GM21717 (cell line): Measurements from ENCODE around the gene KCNJ10.

Source experiments
- ATAC-seq: cut with Tn5 transposase; IDR thresholded peaks from one replicate; pipeline ENCODE4 v1.9.1; 2021; ENCODE audit warnings: mild to moderate bottlenecking, moderate library complexity; ENCODE audit not compliant: unreplicated experiment

KCNJ10 gene

DNA sequence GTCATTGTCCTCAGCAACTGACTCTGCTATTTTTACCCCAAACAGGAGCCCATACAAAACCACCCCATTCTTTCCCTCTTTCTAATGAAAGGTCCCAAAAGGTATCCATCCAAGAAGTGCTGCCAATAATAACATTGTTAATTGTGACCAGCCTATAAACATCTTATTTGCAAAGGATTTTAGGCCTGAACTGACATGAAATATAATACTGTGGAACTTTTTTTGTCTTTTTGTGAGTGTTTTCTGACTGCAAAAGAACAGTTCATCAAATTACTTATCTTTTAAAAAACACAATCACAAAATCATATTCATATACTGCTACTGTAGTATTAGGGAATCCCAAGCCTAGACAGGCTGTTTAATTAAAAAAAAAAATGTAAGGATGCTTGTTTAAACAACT is 41.5 kb downstream of the KCNJ10 start:
- ATAC-seq, result no peak

DNA sequence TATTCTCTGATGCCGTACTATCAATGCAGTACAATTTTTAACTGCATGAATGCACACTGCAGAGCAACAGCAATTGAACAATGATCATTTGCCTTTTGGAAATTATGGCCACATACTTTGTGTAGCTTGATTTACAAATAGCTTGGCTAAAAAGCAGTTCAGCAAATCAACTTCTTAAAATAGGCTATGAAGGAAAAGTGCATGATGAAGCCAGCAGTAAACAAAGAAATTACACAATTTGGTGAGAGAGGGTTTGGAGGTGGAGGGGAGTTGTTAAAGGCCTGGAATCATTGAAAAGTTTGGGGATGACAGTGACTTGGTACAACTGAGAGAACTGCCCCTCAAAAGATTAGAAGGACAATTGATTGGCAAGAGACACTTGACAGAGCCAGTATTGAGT is 44.6 kb downstream of the KCNJ10 start:
- no peak for ATAC-seq

DNA sequence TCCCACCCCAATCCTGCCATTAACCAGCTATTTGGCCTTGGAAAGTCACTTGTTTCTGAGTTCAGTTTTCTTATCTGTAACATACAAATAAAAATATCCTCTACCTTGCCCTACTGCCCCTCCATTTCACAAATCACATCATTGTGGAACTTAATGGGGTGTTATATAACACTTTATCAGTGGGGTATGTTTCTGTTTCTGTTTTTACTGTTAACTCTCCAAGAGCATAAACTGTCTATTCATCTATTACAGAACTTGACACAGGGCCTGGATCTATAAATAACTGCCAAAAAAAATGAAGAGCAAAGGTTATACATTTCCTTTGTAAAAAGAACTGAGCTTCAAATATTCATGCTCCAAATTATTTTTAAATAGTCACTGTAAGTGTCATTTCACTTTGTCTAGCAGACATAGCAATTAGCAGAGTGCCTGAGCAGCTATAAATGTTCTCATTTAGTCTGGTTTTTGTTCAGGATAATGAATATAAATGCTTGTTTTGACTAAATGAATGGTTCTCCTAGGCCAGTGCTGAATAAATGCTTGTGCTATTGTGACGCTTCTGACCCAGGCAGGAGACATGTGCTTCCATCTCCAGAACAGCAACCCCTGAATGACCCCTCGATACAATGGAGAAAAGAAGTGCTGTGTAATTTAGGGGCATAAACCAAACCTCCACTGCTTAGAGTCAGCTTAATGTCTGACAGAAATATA is 45.6 kb downstream of the KCNJ10 start:
- no peak for ATAC-seq

DNA sequence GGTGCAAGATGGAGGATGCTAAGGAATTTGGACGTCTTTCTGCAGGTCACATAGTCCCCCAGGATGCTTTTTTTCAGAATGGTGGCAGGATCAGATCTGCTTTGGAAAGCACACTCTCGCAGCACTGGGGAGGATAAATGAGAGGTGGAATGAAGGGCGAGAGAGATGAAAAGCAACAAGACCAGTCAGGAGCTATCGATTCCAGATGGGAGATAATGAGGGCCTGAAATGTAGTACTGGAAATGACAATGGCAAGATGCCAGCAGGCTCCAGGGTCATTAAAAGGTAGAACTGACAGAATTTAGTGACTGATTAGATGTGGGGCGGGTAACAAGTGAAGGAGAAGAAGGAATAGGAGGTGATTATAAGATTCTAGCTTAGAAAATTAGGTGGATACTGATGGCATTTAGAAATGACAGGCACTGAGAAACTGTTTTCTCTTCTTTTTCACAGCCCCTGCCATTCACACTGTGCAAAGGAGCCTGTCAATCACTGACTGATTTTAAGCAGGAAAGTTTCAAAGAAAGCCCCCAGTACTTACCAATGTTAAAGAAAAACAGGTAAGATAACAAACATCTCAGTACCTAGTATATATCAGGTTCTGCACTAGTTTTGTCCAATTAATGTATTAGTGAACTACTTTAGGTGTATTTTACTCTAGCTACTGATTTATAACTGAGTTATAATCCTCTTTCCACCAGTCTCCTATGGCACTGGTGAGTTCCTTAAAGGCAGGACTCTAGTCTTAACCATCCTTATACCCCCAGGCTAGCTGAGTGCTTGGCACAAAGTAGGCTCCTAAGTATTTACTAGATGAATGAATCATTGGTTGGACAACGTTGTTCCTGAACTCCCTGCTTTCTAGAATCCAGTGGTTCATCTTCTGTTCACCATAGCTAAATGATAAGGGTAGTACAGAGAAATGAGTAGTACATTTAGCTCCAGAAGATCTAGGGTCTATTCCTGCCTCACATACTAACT is 47.3 kb downstream of the KCNJ10 start:
- no peak for ATAC-seq

DNA sequence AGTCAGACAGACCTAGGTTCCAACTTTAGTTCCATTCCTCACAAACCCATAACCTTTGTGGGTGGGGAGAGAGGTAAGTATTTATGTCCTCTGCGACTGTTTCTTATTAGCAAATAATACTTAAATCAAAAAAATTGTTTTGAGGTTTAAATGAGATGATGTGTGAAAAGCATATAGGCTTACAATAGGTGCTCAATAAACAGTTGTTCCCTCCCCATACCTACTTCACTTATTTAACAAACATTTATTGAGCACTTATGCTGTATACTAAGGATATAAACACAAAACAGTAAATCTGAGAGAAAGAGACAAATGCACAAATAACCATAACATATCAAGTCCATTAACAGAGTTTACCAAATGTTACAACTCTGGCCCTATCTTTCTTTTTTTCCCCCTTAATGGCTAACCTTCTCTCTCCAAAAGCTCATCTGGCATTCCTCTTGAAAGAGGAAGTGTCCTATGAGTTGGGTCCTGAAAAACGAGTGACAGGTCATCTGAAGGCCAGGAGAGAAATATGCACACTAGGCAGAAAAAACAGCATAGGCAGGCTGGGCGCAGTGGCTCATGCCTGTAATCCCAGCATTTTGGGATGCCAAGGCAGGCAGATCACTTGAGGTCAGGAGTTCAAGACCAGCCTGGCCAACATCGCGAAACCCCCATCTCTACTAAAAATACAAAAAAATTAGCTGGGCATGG is 48.4 kb downstream of the KCNJ10 start:
- no peak for ATAC-seq

DNA sequence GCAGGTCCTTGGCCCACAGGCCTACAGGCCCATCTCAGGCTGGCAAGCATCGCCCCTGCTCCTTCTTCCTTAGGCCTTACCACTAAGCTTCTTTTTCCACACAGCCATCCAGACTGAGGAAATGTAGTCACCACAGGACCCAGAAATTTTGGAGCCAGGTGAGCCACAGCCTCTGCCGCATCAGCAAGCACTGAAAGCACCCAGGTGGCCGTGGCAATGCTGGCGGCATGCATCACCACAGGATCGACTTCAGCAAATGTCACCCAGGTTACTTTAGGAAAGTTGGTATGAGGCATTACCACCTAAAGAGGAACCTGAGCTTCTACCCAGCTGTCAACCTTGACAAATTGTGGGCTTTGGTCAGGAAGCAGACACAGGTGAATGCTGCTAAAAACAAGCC is 49.8 kb downstream of the KCNJ10 start:
- ATAC-seq, result no peak

DNA sequence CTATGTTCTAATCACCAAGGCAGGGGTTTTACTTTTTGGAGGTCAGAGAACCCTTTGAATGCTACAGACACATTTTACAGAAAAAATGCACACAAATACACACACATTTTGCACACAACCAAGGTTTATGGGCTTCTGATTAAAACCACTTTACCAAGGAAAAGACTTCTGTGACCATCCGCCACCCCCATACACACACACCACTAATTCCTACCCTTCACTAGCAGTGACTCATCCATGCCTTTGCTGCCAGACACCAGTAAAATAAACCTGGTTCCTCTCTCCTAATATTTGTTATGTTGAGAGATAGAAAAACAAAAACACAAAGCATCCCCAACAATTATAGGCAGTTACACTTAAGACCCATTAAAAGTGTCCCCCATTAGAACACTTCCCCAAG is 51.1 kb downstream of the KCNJ10 start:
- ATAC-seq, result no peak

DNA sequence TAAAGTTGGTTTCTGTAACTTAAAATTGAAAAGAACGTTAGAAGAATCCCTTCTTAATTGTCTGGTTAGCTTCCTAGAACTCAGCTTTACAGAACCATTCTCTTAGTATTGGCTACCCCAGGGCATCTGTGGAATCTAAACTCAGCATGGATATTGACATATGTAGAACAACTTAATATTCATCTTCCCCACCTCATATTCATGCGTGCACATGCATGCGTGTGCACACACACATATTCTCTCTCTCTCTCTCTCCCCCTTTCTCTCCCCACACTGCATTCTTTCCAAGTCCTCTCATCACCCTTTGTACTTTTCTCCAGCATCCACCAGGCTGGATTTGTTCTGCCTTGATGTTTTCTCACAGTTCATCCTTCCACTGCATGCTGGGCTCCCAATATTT is 51.6 kb downstream of the KCNJ10 start:
- no peak for ATAC-seq

DNA sequence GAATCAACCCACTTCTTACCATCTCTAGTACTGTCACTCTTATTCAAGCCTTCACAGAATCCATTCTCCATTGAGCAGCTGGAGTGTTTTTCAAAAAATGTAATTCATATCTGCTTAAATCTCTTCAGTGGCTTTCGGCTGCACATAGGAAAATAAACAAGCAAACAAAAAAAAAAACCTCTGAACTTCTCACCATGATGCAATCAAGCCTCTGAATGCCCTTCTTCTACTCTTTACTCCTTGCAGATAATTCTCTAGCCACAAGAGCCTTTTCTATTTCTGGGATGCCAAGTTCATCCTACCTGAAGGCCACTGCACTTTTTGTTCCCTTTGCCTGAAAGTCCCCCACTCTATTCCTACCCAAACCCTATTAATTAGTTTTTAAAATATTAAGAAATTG is 52.4 kb downstream of the KCNJ10 start:
- ATAC-seq, result no peak

DNA sequence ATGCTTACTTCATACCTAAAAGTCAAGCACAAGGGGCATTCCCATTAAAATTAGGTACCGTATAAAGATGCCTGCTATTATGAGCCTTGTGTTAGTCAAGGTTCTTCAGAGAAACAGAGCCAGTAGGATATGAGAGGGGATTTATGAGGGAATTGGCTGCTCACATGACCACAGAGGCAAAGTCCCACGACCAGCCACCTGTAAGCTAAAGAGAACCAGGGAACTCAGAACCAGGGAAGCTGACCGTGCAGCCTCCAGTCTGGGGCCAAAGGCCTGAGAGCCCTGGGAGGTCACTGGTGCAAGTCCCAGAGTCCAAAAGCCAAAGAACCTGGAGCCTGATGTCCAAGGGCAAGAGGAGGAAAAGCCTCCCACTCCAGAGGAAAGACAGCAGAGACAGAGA is 58.2 kb downstream of the KCNJ10 start:
- no peak for ATAC-seq

DNA sequence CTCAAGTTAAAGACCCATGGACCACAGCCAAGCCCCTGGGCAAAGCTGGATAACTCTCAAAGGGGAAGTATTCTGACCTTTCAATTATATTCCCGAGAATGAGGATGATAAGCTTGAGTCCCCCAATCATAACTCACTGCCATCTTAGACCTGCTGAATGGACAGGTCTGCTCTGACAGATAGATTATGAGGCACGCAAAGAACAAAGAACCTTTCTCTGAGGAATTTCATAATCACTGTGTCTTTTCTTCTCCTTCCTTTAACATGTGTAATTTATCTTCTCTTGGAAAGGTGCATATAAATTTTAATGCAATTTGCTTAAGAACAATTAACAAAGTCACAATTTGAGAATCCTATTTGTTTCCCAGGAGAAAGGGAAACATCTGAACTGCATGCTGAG is 60.2 kb downstream of the KCNJ10 start:
- ATAC-seq, result no peak

DNA sequence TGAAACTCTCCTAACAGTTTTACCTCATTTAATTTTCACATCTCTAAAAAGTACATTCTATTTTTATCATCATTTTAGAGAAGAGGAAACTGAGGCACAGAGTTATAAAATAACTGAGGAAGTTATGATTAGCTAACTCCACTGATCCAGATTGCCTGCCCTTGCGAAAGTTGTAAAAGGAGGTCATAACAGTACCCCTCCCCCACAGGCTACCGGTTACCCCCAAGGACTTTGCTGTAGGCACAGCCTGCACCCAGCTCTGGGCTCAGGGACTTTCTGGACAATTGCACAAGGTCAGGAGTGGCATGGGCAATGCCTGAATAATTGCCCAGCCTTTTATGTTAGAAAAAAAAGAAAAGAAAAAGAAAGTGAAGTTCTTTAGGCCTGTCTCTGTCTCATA is 60.9 kb downstream of the KCNJ10 start:
- no peak for ATAC-seq

DNA sequence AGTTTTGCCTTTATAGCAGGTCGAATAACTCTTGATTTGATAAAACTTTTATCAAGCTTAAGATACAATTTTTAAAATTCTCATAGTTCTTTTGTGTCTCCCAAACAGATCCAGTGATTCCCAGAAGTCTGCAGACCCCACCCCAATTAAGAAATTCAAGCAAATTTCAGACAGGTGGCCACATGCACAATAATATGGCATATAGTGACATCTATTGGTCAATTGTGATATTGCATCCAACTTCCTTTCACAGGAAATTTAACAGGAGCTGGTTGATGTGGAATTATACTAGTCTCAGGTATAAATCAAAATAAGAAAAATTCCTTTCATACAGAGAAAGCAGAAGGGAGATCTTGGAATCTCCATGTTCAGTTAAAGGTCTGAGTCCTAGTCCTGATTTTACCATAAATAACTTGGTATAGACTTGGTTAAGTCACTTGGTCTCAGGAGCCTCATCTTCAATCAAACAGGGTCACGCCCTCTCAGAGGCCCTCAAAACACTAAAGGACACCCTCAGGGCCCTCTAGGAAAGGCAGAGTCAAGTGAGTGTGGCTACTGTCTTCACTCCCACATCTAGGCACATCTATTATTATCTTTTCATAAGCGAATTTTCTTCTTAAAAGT is 62.3 kb downstream of the KCNJ10 start:
- no peak for ATAC-seq

DNA sequence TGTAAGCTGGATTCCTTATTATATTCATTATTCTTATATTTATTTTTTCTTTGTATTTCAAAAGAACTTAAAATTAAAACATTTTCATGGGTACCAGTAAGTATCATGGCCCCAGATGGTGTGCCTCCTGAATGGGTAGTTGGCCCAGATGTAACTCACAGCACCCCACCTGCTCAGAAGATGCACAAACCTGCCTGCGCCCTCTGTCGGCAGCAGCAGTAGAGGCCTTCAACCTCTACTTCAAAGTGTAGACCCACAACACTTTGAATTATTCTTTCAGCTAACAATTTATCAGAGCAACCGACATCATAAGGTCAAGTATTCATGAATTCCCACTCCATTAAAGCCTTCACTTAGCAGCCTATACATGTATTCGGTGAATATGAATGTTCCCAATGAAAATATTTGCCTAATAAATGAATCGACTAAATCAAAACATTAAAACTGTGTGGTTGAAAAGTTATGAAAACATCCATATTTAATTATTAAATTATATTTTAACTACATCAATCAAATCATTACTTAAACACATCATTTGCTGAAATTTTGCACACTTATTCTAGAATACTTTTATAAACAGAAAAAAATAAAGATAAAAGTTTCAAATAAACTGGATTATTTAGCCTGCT is 63.5 kb downstream of the KCNJ10 start:
- peak; percentile 75 for ATAC-seq

DNA sequence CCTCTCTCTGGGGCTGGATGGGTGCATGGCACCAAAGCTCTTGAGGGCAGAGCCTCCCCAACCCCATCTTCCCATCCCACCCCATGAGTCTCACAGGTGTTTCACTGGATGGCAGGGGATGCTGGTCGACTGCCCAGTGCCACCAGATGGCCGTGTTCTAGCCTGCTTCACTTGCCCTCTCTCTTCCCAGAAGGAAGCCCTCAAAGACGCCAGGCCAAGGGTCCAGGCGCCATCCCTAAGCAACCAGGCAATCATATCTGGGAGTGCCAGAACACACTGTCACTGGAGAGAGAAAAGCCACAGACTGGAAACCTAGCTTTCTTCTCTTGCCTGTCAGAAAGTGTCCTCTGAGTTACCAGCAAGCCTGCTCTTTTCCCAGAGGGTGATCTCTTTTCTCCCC is 64.9 kb downstream of the KCNJ10 start:
- ATAC-seq, result no peak

DNA sequence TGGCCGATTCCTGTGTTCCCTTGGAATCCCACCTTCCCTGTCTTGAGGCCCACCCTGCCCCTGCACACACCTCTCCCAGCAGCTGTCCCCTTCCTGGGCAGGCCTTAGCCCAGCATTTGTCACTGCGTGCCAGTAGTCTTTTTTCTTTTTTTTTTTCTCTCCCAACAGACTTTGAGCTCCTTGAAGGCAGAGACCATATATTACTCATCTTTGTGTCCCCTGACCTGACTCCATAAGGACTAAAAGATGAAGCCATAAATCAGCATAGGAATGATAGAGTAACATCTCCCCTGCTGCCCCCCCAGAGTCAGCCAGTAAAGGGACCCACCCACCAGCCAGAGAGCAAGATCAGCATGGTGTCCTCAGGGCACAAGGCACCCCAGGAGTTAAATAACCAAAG is 65.5 kb downstream of the KCNJ10 start:
- ATAC-seq, result no peak

DNA sequence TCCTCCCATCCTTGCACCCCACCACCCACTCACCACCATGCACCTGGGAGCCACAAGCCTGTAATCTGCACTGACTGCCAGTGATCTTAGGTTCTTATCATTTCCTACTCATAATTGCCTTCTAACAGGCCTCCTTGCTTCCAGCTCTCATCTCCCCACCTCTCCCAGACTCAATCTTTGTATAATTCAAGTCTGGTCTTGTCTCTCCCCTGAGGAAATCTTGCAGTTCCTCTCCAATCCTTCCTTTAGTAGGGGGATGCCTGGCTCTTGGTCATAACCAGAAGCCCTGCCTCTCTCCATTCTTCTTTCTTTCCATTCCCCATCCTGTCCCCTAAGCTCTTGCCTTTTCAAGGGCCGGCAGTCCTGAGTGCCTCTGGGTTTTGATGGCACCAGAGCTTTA is 66.0 kb downstream of the KCNJ10 start:
- ATAC-seq, result no peak

DNA sequence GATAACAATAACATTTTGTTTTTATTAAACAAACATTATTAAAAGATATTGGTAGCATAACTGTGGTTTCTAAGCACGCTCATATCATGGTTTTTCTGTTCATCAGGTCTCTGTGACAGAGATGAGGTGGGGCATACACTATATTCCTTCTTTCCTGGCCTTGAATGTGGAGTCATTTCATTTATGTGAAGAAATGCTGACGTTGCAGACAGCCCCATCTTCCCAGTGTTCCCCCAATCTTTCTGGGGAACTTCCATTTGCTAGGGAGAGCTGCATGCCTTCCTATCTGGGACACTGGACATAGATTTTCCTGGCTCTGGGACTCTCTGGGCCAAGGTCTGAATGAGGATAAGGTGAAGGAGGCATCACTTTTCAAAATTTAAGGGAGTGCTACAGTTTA is 68.5 kb downstream of the KCNJ10 start:
- no peak for ATAC-seq

DNA sequence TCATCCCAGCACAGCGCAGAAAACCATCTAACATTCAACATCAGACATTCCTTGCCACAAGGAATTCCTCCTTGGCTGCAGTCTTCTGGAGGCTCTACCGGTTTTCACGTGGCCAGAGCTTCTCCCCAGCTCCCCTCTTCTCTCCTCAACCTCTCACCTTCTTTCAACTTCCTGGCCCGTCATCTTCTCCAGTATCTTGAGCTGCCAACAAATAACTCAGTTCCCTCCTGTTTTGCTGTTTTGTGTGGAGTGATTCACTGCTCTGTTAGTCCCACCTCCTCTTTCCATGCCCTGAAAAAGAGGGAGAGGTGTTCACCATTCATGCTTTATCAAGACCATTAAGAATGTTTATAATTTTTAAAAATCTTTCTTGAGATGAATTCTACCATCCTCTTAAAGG is 70.8 kb downstream of the KCNJ10 start:
- no peak for ATAC-seq

DNA sequence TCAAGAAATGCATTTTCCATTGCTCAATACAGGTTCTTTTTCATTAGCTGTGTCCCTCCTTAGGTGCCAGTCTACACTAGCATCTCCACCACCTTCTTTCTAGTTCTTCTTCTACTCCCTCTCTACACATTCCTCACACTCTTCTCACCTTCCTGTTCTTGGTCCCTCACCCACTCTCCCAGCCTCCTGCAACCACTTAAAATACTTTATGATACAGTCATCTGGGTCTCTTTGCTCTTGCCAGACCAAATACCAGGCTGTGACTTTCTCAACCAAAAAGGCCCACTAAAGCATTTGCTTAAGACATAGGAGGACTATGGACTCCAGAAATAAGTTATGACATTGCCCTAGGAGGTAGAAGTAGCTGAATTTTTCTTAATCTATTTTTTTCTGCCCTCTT is 73.3 kb downstream of the KCNJ10 start:
- ATAC-seq, result no peak

DNA sequence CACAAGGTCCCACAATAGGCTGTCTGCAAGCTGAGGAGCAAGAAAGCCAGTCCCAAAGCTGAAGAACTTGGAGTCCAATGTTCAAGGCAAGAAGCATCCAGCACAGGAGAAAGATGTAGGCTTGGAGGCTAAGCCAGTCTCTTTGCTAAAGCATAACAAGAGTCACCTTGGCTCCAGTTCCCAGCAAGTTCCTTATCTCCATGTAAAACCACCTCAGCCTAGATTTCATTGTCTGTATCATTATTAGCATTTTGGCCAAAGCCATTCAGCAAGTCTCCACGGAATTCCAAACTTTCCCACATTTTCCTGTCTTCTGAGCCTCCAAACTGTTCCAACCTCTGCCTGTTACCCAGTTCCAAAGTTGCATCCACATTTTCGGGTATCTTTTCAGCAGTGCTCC is 75.1 kb downstream of the KCNJ10 start:
- no peak for ATAC-seq
